ENCODE measurements around the gene RALGAPB. TPM values are rescaled to one million over a fixed set of nuclear protein-coding genes. Genes with fewer than 3 reads are reported as not detected.

RALGAPB gene
- total and polyA plus RNA-seq, 2 of the 13 experiments (the other 11 are each of a cell fraction or from before 2014, with no cell fraction given), result 17.6 to 30.6 TPM

GRCh38 chr20:38585404-38586180, 112.9 kb downstream of the RALGAPB start (continued):
- TF ChIP-seq ZNF670 (CRISPR knock-in tag; IDR thresholded peaks at IDR 0.05; ENCODE audit: borderline replicate concordance) (peak; percentile 94; the same call in 1 of the 2 replicates), ZNF337 (CRISPR knock-in tag; IDR thresholded peaks at IDR 0.05; ENCODE audit: borderline replicate concordance, low read depth) (peak; percentile 71; the same call in 1 of the 2 replicates), GABPA (IDR thresholded peaks at IDR 0.05; ENCODE audit: low read depth, low read length) (peak; percentile 54), GABPA (CRISPR knock-in tag; IDR thresholded peaks at IDR 0.05; ENCODE audit: low read depth) (peak; percentile 82), KDM5A (IDR thresholded peaks at IDR 0.05; ENCODE audit: borderline replicate concordance, low read length) (no peak; the same call in 1 of the 2 replicates), PHF20 (CRISPR knock-in tag; IDR thresholded peaks at IDR 0.05) (no peak; the same call in 1 of the 2 replicates), HES4 (CRISPR knock-in tag; IDR thresholded peaks at IDR 0.05; ENCODE audit: borderline replicate concordance) (no peak), ZNF253 (CRISPR knock-in tag; IDR thresholded peaks at IDR 0.05; ENCODE audit: borderline replicate concordance) (no peak), BORCS8-MEF2B (CRISPR knock-in tag; IDR thresholded peaks at IDR 0.05) (peak; percentile 74), ZNF644 (CRISPR knock-in tag; IDR thresholded peaks at IDR 0.05; ENCODE audit: low read depth) (peak; percentile 80), NCOA1 (CRISPR knock-in tag; IDR thresholded peaks at IDR 0.05) (peak; percentile 26; the same call in 1 of the 2 replicates), CBX2 (IDR thresholded peaks at IDR 0.05; ENCODE audit: low read depth, low read length) (no peak), CBX2 (CRISPR knock-in tag; IDR thresholded peaks at IDR 0.05; ENCODE audit: low read depth) (no peak), ZNF383 (CRISPR knock-in tag; IDR thresholded peaks at IDR 0.05; ENCODE audit: borderline replicate concordance) (no peak), ESRRA (CRISPR knock-in tag; IDR thresholded peaks at IDR 0.05; ENCODE audit: low read depth) (peak; percentile 95), YY1 (IDR thresholded peaks at IDR 0.05; ENCODE audit: insufficient read depth, insufficient replicate concordance, low read depth, low read length) (peak; percentile 85), ZMYM2 (CRISPR knock-in tag; IDR thresholded peaks at IDR 0.05) (peak; percentile 95), ZNF772 (CRISPR knock-in tag; IDR thresholded peaks at IDR 0.05) (peak; percentile 92), BRF2 (CRISPR knock-in tag; IDR thresholded peaks at IDR 0.05) (no peak), NFKB2 (CRISPR knock-in tag; IDR thresholded peaks at IDR 0.05; ENCODE audit: borderline replicate concordance) (peak; percentile 65; the same call in 1 of the 2 replicates), ZNF468 (CRISPR knock-in tag; IDR thresholded peaks at IDR 0.05) (no peak), ZNF576 (CRISPR knock-in tag; IDR thresholded peaks at IDR 0.05) (no peak)
- TF ChIP-seq, protein P1, sequence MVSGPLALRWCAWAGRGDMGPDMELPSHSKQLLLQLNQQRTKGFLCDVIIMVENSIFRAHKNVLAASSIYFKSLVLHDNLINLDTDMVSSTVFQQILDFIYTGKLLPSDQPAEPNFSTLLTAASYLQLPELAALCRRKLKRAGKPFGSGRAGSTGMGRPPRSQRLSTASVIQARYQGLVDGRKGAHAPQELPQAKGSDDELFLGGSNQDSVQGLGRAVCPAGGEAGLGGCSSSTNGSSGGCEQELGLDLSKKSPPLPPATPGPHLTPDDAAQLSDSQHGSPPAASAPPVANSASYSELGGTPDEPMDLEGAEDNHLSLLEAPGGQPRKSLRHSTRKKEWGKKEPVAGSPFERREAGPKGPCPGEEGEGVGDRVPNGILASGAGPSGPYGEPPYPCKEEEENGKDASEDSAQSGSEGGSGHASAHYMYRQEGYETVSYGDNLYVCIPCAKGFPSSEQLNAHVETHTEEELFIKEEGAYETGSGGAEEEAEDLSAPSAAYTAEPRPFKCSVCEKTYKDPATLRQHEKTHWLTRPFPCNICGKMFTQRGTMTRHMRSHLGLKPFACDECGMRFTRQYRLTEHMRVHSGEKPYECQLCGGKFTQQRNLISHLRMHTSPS (CRISPR knock-in tag; IDR thresholded peaks at IDR 0.05; ENCODE audit: low read depth), result no peak; the same call in 1 of the 2 replicates
- TF ChIP-seq, protein P2, sequence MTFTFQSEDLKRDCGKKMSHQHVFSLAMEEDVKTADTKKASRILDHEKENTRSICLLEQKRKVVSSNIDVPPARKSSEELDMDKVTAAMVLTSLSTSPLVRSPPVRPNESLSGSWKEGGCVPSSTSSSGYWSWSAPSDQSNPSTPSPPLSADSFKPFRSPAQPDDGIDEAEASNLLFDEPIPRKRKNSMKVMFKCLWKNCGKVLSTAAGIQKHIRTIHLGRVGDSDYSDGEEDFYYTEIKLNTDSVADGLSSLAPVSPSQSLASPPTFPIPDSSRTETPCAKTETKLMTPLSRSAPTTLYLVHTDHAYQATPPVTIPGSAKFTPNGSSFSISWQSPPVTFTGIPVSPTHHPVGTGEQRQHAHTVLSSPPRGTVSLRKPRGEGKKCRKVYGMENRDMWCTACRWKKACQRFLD (CRISPR knock-in tag; IDR thresholded peaks at IDR 0.05; ENCODE audit: borderline replicate concordance), result no peak
- TF ChIP-seq, protein P3, sequence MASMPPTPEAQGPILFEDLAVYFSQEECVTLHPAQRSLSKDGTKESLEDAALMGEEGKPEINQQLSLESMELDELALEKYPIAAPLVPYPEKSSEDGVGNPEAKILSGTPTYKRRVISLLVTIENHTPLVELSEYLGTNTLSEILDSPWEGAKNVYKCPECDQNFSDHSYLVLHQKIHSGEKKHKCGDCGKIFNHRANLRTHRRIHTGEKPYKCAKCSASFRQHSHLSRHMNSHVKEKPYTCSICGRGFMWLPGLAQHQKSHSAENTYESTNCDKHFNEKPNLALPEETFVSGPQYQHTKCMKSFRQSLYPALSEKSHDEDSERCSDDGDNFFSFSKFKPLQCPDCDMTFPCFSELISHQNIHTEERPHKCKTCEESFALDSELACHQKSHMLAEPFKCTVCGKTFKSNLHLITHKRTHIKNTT (CRISPR knock-in tag; IDR thresholded peaks at IDR 0.05), result no peak
